Left ventricle myocardium inferior (tissue), 1 donor: ENCODE results near the gene PGAP1. TPM values are rescaled to one million over a fixed set of nuclear protein-coding genes. Genes with fewer than 3 reads are reported as not detected.

ENCODE experiments used
- DNase-seq: peaks from one replicate; pipeline ENCODE4 v3.0.0-alpha.2; 2020
- H3K27ac ChIP-seq: fragments of 200-600 bp; replicated peaks from 2 replicates; pipeline ENCODE4 v1.8.0; 2021
- H3K27me3 ChIP-seq: fragments of 200-600 bp; 2 replicates; pipeline ENCODE4 v1.8.0; 2021; ENCODE audit warnings: low read depth
- H3K36me3 ChIP-seq: fragments of 200-600 bp; 2 replicates; pipeline ENCODE4 v1.8.0; 2021
- H3K4me1 ChIP-seq: fragments of 200-600 bp; 2 replicates; pipeline ENCODE4 v1.8.0; 2021
- H3K4me3 ChIP-seq: fragments of 200-600 bp; 2 replicates; pipeline ENCODE4 v1.8.0; 2021; ENCODE audit warnings: mild to moderate bottlenecking, moderate library complexity
- H3K9me3 ChIP-seq: fragments of 200-600 bp; replicated peaks from 2 replicates; pipeline ENCODE4 v1.8.0; 2021
- CTCF ChIP-seq: fragments of 200-600 bp; IDR thresholded peaks from 2 replicates; pipeline ENCODE4 v1.8.0; 2021; ENCODE audit warnings: antibody characterized with exemption, mild to moderate bottlenecking, borderline replicate concordance
- intact Hi-C: fragments of 100-400 bp; cut with micrococcal nuclease; formaldehyde crosslinking; loops from one replicate; pipeline ENCODE4 v1.11.0; 2022
- total RNA-seq: library from RNA; stranded (reverse); fragmentation: NEBNext Ultra II Directional; extraction: Animal tissue kit (Norgen Biotek cat#: 25700); gene quantifications from one replicate; pipeline ENCODE4 v1.2.1, GENCODE V29; 2021
- donor health status: DM: no; HTN: yes; CAD: no; lungs with severe emphysema.

The PGAP1 gene
- total RNA-seq, 1 donor from 2014 or later: 6.8 TPM

GRCh38 chr2:196827356-196827755 is 99.2 kb downstream of the PGAP1 start:
- intact Hi-C loops: no loop called here
- TF ChIP-seq CTCF: no peak
- H3K9me3 ChIP-seq: no peaks in the 10 kb centered on the region

GRCh38 chr2:196823750-196824522 is 102.6 kb downstream of the PGAP1 start:
- intact Hi-C loops: no loop called here
- no peak for DNase-seq
- Histone ChIP-seq H3K27me3 (no peaks in the 10 kb centered on the region), H3K36me3 (no peaks in the 10 kb centered on the region), H3K9me3 (peaks cover 5% of the 10 kb centered on the region), H3K4me1 (no peaks in the 10 kb centered on the region), H3K27ac (no peak overlapping the region), H3K4me3 (no peak overlapping the region)
- TF ChIP-seq CTCF: no peak

More at GRCh38 chr2:196827356-196827755, 99.2 kb downstream of the PGAP1 start:
- Histone ChIP-seq H3K4me1 (no peaks in the 10 kb centered on the region), H3K36me3 (no peaks in the 10 kb centered on the region), H3K27me3 (no peaks in the 10 kb centered on the region), H3K4me3 (no peak overlapping the region), H3K27ac (no peak overlapping the region)
- DNase-seq: no peak

DNA sequence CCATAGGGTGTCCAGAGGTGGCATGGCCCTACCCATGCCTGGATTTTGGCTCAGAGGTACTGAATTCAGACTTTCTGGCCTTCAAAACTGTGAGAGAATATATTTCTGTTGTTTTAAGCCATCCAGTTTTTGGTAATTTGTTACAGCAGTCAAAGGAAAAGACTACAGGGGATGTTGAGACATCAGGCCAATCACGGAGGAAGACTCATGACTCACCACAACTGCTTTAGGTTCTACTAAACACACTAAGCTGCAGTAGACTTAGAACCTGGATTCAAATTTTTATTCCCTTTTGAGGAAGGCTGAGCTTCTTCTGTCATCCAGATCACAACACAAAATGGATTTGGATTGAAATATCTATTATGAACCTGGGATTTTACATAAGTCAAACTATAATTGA is 105.3 kb downstream of the PGAP1 start:
- intact Hi-C loops: no loop called here
- DNase-seq: no peak
- Histone ChIP-seq H3K4me1 (no peaks in the 10 kb centered on the region), H3K4me3 (no peak overlapping the region), H3K27ac (no peak overlapping the region), H3K27me3 (no peaks in the 10 kb centered on the region), H3K36me3 (no peaks in the 10 kb centered on the region), H3K9me3 (peaks cover 20% of the 10 kb centered on the region)
- TF ChIP-seq CTCF: no peak

- Histone ChIP-seq H3K27ac (no peak within 1 kb of the TSS), H3K27me3 (peaks cover 6% of the 10 kb centered on the region), H3K4me3 (no peak within 1 kb of the TSS), H3K4me1 (no peaks in the 10 kb centered on the region), H3K9me3 (peaks cover 5% of the 10 kb centered on the region), H3K36me3 (no peaks in the 10 kb centered on the region)
- no peak for TF ChIP-seq CTCF
- intact Hi-C loops: no loop called here
- no peak for DNase-seq
These were observed 117.2 kb downstream of the PGAP1 start, which contains the start of gene C2orf66 for GRCh38 chr2:196809260-196809659. C2orf66 (minus strand) TSS chr2:196809355; CDS start chr2:196809336, 19 bp downstream.

DNA sequence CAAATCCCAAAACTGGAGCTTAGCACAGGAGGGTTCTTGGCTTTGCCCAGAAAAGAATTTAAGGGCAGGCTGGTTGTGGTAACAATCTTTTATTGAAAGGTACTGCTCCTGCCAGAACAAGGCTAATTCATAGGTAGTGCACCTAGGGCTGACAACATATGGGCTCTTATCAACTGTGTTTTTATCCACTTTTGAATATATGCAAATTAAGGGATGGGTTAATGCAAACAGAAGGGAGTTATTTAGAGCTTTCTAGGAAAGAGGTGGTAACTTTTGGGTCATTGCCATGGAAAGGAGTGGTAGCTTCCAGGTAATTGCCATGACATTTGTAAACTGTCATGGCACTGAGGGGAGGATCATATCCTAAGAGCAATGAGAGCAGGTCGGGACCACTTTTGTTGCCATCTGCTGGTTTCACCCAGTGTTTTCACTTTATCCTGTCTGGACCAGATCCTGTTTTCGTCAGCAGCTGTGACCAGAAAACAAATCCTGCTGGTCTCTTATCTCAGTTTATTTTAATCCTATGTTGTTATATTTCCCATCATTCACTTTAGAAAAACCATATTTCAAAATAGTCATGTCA is 118.3 kb downstream of the PGAP1 start:
- no peak for TF ChIP-seq CTCF
- peaks cover 13% of the 10 kb centered on the region for H3K27me3 ChIP-seq
- no peak overlapping the region for H3K27ac ChIP-seq
- H3K36me3 ChIP-seq: no peaks in the 10 kb centered on the region
- no peaks in the 10 kb centered on the region for H3K4me1 ChIP-seq
- no peaks in the 10 kb centered on the region for H3K9me3 ChIP-seq
- intact Hi-C loops: no loop called here
- no peak for DNase-seq
- no peak overlapping the region for H3K4me3 ChIP-seq
